Measurements from ENCODE around the gene PLCG2. TPM values are rescaled to one million over a fixed set of nuclear protein-coding genes. Genes with fewer than 3 reads are reported as not detected.
"Not testable (repeated sequence)": the region's sequence is repeated elsewhere in the genome, so short reads cannot be mapped to it uniquely, and the experiment has no call there.

Gene PLCG2
- total and polyA plus RNA-seq, 2 experiments from 2014 or later: 2.5 to 5.0 TPM

GRCh38 chr16:82006036-82006435 is 226.9 kb downstream of the PLCG2 start:
- H3K4me1 ChIP-seq (ENCODE audit: insufficient read depth): no peaks in the 10 kb centered on the region
- H3K27me3 ChIP-seq: no peaks in the 10 kb centered on the region
- no peak overlapping the region for H2AFZ ChIP-seq
- H3K9me3 ChIP-seq (ENCODE audit: low read depth): no peaks in the 10 kb centered on the region
- H3K9me2 ChIP-seq (replicated peaks; ENCODE audit: insufficient read depth): no peaks in the 10 kb centered on the region
- no peak overlapping the region for H3K4me2 ChIP-seq
- 84% methylated on average over 5 of the region's 5 CpGs for WGBS (ENCODE audit: low lambda C conversion rate, missing lambda C conversion rate)
- DNase-seq (ENCODE audit: low spot score): no peak
- H3K79me2 ChIP-seq: no peaks in the 10 kb centered on the region
- no peaks in the 10 kb centered on the region for H4K20me1 ChIP-seq (ENCODE audit: insufficient read depth, poor library complexity, severe bottlenecking)
- TF ChIP-seq CTCF (IDR thresholded peaks at IDR 0.05; ENCODE audit: poor library complexity) (no peak), EZH2 (IDR thresholded peaks at IDR 0.05; ENCODE audit: borderline replicate concordance) (no peak), EZH2phosphoT487 (IDR thresholded peaks at IDR 0.05; ENCODE audit: low read depth, severe bottlenecking, unreplicated experiment) (no peak)
- no peak overlapping the region for H3K27ac ChIP-seq
- no peak overlapping the region for H3K4me3 ChIP-seq
- H3K36me3 ChIP-seq (replicated peaks; ENCODE audit: insufficient read depth, low read depth): no peaks in the 10 kb centered on the region

GRCh38 chr16:82007189-82007588 is 228.1 kb downstream of the PLCG2 start:
- Histone ChIP-seq H2AFZ (no peak overlapping the region), H3K9me3 (ENCODE audit: low read depth) (no peaks in the 10 kb centered on the region), H3K79me2 (no peaks in the 10 kb centered on the region), H3K9me2 (replicated peaks; ENCODE audit: insufficient read depth) (no peaks in the 10 kb centered on the region), H4K20me1 (ENCODE audit: insufficient read depth, poor library complexity, severe bottlenecking) (no peaks in the 10 kb centered on the region), H3K27ac (no peak overlapping the region), H3K4me3 (no peak overlapping the region), H3K27me3 (no peaks in the 10 kb centered on the region), H3K4me2 (no peak overlapping the region), H3K4me1 (ENCODE audit: insufficient read depth) (no peaks in the 10 kb centered on the region), H3K36me3 (replicated peaks; ENCODE audit: insufficient read depth, low read depth) (no peaks in the 10 kb centered on the region)
- DNase-seq (ENCODE audit: low spot score): no peak
- TF ChIP-seq EZH2phosphoT487 (IDR thresholded peaks at IDR 0.05; ENCODE audit: low read depth, severe bottlenecking, unreplicated experiment): no peak
- TF ChIP-seq CTCF (IDR thresholded peaks at IDR 0.05; ENCODE audit: poor library complexity): no peak
- no peak for TF ChIP-seq EZH2 (IDR thresholded peaks at IDR 0.05; ENCODE audit: borderline replicate concordance)
- WGBS (ENCODE audit: low lambda C conversion rate, missing lambda C conversion rate): 86% methylated on average over 2 of the region's 2 CpGs

- WGBS (ENCODE audit: low lambda C conversion rate, missing lambda C conversion rate): 86% methylated on average over 9 of the region's 9 CpGs
- no peaks in the 10 kb centered on the region for H3K9me3 ChIP-seq (ENCODE audit: low read depth)
- H3K4me3 ChIP-seq: no peak overlapping the region
Observed at GRCh38 chr16:82008957-82009592, 230.0 kb downstream of the PLCG2 start.

GRCh38 chr16:82009789-82010188 is 230.7 kb downstream of the PLCG2 start:
- not testable (repeated sequence) for H2AFZ ChIP-seq; H3K9me2 ChIP-seq (replicated peaks; ENCODE audit: insufficient read depth); H3K4me1 ChIP-seq (ENCODE audit: insufficient read depth); H3K27ac ChIP-seq; H3K4me3 ChIP-seq; H3K9me3 ChIP-seq (ENCODE audit: low read depth); H3K79me2 ChIP-seq; H3K27me3 ChIP-seq; H3K4me2 ChIP-seq; H4K20me1 ChIP-seq (ENCODE audit: insufficient read depth, poor library complexity, severe bottlenecking); H3K36me3 ChIP-seq (replicated peaks; ENCODE audit: insufficient read depth, low read depth); DNase-seq (ENCODE audit: low spot score)
- 86% methylated on average over 4 of the region's 4 CpGs for WGBS (ENCODE audit: low lambda C conversion rate, missing lambda C conversion rate)

More at GRCh38 chr16:82008957-82009592, 230.0 kb downstream of the PLCG2 start:
- TF ChIP-seq CTCF (IDR thresholded peaks at IDR 0.05; ENCODE audit: poor library complexity) (no peak), EZH2 (IDR thresholded peaks at IDR 0.05; ENCODE audit: borderline replicate concordance) (no peak), EZH2phosphoT487 (IDR thresholded peaks at IDR 0.05; ENCODE audit: low read depth, severe bottlenecking, unreplicated experiment) (no peak)
- Histone ChIP-seq H3K36me3 (replicated peaks; ENCODE audit: insufficient read depth, low read depth) (no peaks in the 10 kb centered on the region), H3K4me2 (no peak overlapping the region), H3K79me2 (no peaks in the 10 kb centered on the region), H3K9me2 (replicated peaks; ENCODE audit: insufficient read depth) (no peaks in the 10 kb centered on the region), H3K27me3 (no peaks in the 10 kb centered on the region), H3K4me1 (ENCODE audit: insufficient read depth) (no peaks in the 10 kb centered on the region), H3K27ac (no peak overlapping the region), H2AFZ (no peak overlapping the region), H4K20me1 (ENCODE audit: insufficient read depth, poor library complexity, severe bottlenecking) (no peaks in the 10 kb centered on the region)
- no peak for DNase-seq (ENCODE audit: low spot score)
